ENCODE measurements around the gene CSRP3.

The CSRP3 gene

DNA sequence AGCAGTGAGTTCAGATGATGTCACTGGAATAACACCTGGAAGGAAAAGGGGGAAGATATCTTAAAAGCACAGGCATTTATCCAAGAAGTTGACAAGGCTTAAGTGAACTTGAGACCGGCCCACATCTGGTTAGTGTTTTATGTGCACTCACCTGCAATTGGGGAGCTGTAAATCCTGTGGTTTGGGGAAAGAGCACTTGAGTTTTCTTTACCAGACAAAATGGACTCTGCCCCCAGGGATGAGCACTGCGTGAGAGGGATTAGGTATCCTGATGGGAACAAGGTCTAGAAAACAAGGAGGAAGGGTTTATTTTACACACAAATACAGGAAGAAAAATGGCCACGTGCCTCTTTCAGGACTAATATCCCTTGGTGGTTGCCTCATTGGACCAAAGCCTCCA is 23.8 kb upstream of the CSRP3 start:
- no peak for DNase-seq (ENCODE audit: low spot score)

DNA sequence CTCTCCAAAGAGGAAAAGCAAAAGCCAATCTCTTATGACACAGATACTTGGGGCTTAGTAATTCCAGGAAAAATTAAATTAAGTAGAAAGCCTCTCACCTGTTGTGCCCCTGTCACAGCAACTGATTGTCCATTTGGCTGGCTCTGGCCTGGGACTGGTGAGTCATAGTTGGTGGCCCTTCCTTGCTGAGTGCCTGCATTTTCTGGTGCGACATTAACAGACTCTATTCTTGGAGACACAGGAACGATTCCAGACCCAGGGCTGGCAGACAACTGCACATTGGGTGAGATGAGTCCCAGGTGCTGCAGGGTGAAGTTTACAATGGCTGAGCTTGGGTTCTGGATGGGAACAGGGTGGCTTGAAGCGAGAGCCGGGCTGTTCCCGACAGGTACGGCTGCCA is 23.3 kb upstream of the CSRP3 start:
- no peak for DNase-seq (ENCODE audit: low spot score)

DNA sequence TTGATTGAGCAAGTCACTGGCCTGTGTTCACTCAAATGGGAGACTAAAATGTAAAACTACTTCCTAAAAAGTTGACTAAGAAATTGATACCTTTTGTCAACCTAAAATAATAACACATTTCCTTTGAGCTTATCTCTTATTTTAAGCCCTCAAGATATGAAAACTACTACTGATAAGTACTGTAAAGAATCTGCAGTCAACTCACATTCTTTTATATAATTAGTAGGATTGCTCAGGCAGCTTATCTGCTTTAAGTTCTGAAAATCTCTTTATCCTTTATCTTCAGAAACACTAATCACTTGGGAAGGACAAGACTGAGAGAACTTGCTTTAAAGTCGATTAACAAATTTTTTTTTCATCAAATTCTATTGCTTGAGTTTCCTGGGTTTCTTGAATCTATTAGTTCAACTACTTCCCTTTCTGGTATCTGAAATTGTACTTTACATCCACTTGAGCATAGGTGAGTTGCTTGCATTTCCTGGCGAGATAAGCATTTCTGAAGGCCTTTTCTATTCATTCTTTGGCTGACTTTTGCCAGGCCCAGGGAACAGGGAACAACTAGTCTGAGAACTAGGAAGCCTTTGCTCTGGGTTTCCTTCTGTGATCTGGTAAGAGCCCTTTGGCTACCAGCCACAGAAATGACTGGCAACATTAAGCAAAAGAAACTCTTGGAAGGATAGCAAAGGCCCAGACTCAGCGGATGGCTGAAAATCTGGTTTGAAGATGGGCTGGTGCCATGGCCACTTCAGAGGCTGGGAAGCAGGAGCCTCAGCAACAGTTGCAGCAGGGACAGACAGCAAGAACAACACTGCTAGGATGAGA is 19.3 kb upstream of the CSRP3 start:
- DNase-seq (ENCODE audit: low spot score) = no peak

DNA sequence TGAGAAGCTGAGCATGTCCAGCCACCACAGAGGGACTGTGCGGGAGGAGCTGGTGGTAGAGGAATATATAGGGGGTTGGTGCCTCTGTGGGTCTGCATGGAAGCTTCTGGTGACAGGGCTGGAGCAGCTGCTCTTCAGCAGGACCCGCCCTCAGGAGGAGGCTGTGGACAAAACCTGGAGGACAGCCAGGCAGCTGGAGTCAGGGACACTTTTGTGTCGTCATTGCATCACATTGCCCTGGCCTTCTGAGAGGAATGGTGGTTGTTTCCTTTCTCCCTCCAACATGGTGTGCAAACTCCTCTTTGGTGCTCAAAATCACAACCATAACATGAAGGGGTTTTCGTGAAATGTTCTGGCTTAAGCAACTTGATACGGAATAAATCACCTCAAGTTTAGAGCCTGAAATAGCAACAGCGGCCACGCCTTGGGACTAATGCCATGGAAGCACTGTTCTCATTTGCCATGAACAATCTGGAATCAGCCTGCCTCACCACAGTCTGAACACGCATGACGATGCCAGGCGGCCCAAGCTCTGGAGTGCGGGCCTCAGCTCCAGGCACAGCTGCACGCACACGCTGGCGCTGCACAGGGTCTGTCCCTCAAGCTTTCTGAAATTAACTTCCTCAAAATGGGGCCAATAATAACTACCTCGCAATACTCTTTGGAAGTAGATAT is 17.1 kb upstream of the CSRP3 start:
- no peak for DNase-seq (ENCODE audit: low spot score)

DNA sequence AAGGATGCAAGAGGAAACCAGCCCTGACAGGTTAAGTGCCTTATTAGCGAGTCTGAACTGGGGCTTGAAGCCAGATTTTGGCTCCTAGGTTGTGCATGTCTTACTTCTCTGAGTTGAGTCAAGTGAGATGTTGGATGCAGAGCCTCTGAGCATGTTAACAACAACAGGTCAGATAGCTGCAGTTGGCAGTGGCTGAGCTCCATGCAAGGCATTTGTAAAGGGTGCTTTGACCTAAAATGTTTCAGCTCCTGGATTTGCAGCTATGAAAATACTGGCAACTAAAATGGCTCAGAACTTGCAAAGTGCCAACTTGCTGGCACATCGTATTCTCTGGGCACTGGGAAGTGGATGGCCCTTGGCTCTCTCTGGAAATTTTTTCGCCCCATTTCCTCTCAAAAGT is 16.4 kb upstream of the CSRP3 start:
- no peak for DNase-seq (ENCODE audit: low spot score)

DNA sequence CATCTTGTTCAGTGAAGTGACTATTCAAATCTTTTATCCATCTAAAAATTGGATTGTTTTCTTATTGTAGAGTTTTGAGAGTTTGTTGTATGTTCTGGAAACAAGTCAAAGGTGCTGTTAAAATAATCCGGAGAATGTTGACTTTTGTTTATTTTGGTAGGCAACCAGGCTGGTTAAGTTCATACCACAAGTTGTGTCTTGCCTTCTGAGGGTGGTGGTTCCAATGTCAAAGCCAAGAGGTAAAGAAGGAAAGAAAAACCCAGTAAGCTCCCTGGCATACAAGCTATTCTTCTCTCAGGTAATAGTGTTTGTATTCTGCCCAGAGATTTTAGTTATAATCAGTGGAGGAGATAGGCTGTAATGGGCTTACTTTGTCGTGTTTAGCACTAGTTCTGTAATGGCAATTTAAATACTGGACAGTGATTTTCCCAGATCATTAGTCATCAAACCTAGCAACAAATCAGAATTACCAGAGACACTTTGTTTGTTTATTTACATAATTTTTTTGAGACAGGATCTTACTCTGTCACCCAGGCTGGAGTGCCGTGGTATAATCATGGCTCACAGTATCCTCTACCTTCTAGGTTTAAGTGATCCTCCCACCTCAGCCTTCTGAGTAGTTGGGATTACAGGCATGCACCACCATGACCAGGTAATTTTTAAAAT is 15.1 kb upstream of the CSRP3 start:
- DNase-seq (ENCODE audit: low spot score) = no peak

DNA sequence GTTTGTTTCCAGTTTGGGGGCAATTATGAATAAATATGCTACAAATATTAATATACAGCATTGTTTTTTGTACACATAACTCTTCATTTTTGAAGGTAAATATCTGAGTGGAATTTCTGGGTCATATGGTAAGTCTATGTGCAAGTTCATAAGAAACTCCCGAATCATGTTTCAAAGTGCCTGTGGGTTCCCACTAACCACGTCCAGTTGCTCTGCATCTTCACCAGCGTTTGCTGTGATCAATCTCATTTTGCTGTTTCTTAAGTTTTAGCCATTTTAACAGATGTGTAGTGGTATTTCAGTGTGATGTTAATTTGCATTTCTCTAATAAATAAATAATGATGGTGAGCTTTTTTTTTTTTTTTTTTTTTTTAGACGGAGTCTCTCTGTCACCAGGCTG is 14.2 kb upstream of the CSRP3 start:
- DNase-seq (ENCODE audit: low spot score) = no peak

DNA sequence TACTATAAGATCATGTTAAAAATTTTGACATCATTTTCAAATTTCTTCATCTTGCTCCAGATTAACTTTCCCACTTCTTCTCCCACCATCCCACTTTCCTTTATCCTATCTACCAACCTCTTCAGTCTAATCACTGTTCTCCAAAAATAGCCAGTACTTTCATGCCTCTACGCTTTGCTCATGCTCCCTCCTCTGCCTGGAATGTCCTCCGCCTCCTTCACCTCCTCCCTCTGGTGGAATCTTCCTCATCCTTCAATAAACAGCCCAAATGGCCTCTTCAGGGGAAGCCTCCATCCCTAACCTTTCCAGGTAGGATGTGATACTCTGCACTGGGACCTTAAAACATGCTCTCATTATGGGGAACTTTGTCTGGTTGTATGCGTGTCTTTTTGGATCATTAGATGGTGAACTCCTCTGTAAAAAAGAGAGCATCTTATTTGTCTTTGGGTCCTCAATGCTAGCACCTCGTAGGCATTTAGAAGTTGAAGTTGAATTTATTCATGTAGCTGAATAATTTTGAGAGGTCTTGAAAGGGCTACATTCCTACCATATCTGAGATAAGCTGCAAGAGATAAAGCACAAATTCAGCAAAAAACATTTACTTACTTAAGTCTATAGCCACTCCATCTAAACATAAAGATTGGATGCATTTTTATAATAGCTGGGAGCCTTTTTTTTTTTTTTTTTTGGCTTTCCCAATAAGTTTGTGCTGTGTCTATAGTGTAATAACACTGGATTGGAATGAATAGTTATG is 8.0 kb upstream of the CSRP3 start:
- no peak for DNase-seq (ENCODE audit: low spot score)

DNA sequence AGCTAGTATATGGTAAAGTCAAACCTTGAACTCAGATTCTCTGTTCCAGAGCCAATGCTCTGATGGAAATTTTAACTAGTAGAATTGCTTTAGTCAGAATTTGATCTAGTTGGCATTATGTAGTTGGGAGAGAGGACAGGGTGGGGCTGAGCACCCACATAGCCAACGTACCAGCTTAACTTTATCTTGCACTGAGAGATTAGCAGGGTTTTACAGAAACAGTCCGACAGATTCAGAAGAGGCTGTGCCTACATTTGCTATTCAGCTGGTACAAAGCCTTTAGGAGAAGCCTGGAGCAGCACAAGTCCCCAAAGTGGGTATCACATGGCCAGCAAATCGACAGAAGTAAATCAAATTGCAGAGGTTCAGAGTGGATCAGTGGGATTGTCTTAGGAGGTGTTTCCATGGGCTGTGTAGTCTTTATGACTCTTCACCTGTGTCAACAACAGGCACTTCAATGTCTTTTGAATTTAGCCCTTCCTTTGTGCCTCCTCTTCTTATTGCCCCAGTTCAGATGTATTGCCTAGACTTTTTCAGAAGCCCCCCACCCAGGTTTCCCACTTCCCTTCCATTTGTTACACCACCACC is 7.3 kb upstream of the CSRP3 start:
- no peak for DNase-seq (ENCODE audit: low spot score)

DNA sequence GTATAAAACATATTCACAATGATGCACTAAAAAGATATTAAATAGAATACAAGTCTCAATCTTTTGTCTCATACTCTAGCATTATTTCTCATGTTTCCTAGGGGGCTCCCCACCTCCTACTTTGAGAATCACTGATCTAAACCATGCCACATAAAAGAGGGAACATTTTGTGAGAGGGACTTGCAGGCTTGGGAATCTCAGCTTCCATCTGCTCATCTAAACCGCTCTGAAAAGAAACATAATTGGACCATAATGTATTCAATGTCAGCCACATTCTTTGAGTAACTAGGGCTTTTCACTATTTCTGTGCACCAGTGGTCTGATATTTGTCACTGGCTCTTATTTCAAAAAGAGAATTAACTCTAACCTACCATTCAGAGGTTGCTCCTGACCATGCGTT is 6.4 kb upstream of the CSRP3 start:
- no peak for DNase-seq (ENCODE audit: low spot score)

DNA sequence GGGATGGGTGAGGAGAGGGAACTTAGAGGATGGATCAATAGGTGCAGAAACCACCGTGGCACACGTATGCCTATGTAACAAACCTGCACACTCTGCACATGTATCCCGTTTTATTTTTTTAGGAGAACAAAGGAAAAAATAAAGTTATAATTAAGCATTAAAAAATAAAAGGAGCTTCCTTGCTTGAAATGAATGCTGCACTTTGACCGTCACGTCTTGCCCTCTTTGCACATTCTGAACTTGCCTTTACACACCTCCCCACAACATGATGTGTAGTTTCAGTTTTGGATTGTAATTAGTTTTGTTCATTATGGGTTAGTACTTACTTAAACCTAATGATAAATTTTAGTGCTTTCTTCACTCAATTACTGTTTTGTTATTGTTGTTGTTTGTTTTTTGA is 3.1 kb upstream of the CSRP3 start:
- no peak for DNase-seq (ENCODE audit: low spot score)

DNA sequence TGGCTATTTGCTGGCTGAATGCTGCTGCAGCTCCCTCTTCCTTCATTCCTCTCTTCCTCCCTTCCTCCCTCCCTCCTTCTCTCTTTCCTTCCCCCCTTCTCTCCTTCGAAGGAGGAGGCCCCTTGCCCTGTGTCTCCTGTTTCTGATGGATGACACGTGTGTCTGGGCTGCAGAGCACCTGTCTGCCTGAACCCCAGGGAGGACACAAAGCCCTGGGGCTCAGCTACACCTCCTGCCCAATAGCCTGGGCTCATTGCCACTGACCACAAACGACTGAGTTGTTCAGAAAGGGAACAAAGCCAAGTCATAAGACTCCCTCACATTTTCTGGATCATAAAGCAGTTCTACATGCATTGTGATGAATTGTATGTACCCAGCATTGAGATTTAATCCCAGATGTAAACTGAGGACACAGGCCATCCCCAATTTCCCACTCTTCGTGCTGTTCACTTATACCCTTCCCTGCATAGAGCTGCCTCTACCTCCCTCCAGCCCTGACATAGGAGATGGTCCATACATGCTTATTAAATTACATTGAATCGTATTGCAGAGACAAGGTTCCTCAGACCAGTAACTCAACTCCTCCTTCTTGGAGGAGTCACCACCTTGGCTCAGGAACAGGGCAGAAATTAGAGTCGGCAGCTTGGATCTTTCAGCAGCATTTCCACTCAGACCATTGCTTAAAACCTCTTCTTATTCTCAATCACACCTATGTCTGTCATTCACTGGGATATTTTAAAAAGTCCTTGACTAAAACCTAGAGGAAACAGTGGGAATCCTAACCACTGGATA is 1.2 kb downstream of the CSRP3 start:
- no peak for DNase-seq (ENCODE audit: low spot score)

DNA sequence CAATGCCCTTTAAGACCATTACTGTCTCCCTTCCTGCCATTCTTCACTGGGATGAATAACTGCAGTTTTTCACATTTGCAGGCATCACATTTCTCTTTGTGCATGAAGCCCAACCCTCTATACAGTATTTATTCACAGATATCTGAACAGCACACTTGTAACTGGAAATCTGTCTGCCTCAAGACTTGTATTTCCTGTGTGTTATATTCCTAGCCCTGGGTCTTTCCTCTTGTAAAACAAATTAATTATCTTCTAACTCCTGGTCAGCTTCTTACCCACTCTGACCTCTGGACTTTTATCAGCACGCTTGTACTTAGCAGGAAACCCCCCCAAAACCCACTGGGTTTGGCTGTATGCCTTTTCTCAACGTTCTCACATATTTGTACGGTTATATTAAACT is 2.0 kb downstream of the CSRP3 start:
- DNase-seq (ENCODE audit: low spot score) = peak; percentile 3

DNA sequence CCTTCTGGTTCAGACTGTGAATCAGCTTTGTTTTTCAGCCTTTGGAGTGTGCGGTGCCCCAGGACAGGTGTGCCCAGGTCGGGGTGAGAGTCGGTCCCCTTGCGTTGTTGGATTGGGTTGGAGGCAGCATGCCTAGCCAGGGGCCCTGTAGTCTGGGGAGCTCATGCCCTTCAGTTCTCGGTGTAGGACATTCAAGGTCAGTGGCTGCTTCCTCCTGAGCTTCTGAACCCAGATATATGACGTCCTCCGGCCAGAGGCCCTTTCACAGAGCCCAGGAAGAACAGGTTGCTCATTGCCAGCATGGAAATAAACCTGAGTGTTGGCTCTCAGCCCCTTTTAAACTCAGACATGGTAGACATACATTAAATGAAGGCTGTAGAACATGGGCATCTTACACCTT is 2.7 kb downstream of the CSRP3 start:
- no peak for DNase-seq (ENCODE audit: low spot score)

DNA sequence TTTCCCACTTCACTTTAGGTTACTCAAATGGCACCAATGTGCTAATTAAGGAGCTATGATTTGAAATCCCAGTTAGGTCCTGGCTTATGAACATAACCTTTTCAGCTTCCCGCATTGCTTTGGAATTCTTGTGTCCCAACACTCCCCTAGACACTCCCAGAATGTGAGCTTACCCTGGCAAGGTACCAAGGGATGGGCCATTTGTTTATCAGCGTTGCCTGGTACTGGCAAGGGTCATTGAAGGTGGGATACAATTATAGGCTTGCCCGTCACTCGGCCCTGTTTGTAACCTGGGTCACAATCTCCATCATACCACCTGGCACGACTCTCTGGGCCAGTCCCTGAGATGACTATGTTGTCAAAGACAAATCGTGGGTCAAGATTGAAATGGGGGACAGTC is 5.4 kb downstream of the CSRP3 start:
- no peak for DNase-seq (ENCODE audit: low spot score)

DNA sequence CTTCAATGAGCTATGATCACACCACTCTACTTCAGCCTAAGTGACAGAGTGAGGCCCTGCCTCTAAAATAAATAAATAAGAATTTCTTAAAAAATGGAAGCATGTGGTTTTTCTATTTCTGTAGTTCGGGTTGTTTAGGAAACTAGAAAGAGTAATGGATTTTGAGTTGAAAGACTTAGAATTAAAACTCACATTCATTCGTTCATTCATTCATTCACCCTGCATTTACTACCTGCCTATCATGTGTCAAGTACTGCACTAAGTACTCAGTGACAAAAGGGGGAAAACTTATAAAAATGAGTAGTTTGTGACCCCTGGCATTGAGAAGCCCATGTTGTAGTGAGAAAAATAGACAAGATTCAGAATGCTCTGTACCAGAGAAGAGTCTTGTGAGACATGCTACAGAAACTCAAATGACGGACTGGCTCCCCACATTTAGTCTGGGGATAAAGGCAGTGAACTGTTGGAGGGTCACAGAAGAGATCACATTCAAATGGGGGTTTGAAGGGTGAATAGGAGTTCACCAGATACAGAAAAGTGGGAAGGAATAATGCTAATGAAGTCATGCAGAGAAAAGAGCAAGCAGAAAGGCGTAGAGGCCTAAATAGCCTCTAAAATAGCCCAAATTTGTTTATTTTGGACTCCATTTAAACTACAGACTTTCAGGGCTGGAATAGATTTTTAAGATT is 7.0 kb downstream of the CSRP3 start:
- no peak for DNase-seq (ENCODE audit: low spot score)

DNA sequence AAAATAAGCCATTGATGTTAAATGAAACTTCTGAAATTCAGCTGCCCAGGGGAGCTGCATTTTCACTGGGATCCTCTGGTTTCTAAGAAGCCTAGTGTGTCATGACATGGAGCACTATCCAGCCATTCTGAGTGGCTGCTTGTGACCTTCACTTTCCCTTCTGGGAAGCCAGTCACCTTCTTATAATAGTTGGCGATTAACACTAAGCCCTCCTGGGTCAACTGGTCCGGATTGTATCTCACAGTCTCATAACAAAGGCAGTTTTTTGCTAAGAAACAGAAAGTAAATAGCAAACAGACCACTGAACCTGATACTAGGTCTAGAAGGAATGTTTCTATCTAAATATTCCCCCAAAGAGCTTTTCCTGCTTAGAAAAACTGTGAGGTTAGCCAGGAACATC is 7.9 kb downstream of the CSRP3 start:
- DNase-seq (ENCODE audit: low spot score) = no peak

DNA sequence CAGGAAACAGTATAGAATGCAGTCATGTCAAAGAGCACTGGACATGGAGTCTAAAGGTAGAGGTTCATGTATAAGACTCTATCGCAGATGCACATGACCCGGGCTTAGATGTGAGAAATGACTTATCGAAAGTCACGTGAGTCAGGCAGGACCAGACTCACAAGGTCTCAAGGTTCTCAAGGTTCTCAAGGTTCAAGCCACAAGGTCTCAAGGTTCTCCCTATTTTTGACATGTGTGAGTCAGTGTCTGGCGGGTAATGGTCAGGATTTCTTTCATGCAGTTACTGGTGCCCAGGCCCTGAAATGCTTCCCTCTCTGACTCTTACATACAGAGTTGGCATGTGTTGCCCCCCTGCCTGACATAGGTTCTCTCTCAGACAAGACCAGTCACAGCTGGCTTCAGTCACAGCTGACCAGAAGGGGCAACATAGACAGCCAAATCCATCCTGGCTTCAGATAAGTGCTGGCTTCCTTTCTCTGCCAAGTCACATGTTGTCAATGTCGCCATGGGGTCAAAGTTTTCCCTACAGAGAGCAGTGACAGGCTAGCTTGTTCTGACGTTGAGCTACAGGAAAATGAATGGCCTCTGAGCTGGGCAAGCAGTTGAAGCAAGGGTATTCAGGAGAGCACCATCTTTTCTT is 10.1 kb downstream of the CSRP3 start:
- DNase-seq (ENCODE audit: low spot score) = no peak

DNA sequence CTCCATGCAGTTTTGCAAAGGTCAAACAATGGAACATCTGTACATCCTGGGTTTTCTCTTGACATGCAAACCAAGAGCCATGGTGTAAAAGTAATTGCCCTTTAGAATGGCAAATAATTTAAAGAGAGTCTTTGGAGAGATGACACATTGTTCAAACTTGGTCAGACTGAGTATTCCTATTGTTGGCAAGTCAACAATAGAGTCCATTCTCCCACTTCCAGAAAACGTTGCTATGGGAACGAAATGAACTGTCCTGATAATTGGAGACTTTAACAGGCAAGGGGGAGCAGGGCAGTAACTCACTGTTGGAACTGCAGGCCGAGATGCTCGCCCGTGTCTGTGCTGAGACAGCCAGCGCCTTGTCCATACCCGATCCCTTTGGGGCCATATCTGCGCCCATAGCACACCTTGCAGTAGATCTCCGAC is 13.9 kb downstream of the CSRP3 start:
- DNase-seq (ENCODE audit: low spot score) = peak; percentile 38

DNA sequence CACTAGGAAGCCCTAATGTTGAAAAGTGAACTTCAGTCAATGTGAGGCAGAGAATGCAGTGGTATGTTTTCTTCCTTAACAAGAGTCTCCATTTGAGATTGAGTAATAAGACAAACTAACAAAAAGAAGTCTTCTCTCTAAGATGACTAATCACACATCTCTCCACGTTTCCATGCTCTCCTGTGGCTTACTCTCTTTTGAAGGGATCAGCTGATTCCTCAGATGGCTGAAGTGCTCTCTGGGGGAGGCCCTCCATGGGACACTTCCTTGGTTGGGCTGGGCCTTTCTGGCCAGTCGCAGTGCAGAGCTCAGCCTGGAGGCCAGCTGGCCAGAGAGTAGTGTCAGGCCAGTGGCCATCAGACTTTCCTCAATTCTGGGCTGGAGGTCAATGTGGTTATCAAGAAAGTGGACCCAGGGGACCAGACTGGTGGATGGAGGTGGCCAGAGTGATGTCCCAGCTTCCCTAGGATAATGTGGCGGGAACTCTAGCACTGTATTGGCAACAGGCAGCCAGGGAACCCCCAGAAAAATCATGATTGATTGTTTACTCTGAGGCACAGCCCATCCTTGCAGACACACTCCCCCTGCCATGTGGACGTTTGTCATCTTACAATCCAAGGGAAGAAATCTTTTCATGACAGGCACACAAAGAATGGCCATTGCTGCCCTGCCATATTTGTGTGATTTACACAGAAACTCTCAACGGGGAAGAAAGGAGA is 14.5 kb downstream of the CSRP3 start:
- DNase-seq (ENCODE audit: low spot score) = no peak
